GM13976 (cell line): Measurements from ENCODE around the gene CYBA.

Experiments used
- DNase-seq: peaks from one replicate; pipeline ENCODE4 v3.0.0; 2012; ENCODE audit warnings: low spot score
- in situ Hi-C: fragments of 300-500 bp; cut with MboI; formaldehyde crosslinking; loops from one replicate; pipeline ENCODE4 v1.12.0; 2022; ENCODE audit warnings: low sequenced_read_pairs, mixed read lengths, inconsistent platforms; ENCODE audit not compliant: unreplicated experiment
- TF ChIP-seq, protein P1 (sequence below): IDR thresholded peaks from 2 replicates; pipeline ENCODE4 v1.5.1; 2012; ENCODE audit warnings: borderline replicate concordance, mild to moderate bottlenecking; ENCODE audit not compliant: insufficient read depth; ENCODE audit errors: extremely low read depth, missing control alignments, control extremely low read depth

Gene CYBA

DNA sequence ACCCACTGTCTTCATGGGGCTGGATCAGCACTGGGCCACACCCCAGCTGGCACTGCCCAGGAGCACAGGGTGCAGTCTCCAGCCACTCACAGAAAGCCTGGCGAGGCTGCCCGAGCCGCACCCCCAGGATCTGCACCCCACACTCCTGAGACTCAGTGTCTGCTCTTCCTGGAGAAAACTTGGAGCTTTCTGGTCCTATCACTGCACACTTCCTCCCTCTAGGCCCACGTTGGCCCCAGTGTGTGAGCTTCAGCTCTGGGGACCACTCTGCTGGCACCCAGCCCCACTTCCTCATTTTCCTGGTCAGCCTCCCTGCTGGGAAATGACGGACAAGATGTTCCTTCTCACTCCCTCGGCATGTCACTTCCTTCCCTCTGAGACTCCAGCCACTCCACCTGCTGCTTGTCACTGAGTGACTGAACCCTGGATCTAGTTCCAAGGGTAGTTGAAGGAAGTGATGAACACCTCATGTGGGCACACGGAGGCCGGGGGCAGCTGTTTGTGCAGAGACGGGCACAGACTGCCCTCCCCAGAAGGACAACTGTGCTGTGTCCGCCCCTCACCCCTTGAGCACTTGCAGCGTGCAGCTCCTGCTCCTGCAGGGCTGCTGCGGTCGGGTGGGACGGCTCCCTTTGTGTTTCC lies 51.6 kb downstream of the CYBA start:
- DNase-seq, result no peak
- TF ChIP-seq, protein P1, sequence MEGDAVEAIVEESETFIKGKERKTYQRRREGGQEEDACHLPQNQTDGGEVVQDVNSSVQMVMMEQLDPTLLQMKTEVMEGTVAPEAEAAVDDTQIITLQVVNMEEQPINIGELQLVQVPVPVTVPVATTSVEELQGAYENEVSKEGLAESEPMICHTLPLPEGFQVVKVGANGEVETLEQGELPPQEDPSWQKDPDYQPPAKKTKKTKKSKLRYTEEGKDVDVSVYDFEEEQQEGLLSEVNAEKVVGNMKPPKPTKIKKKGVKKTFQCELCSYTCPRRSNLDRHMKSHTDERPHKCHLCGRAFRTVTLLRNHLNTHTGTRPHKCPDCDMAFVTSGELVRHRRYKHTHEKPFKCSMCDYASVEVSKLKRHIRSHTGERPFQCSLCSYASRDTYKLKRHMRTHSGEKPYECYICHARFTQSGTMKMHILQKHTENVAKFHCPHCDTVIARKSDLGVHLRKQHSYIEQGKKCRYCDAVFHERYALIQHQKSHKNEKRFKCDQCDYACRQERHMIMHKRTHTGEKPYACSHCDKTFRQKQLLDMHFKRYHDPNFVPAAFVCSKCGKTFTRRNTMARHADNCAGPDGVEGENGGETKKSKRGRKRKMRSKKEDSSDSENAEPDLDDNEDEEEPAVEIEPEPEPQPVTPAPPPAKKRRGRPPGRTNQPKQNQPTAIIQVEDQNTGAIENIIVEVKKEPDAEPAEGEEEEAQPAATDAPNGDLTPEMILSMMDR, result no peak
- in situ Hi-C loops, result no loop called here

DNA sequence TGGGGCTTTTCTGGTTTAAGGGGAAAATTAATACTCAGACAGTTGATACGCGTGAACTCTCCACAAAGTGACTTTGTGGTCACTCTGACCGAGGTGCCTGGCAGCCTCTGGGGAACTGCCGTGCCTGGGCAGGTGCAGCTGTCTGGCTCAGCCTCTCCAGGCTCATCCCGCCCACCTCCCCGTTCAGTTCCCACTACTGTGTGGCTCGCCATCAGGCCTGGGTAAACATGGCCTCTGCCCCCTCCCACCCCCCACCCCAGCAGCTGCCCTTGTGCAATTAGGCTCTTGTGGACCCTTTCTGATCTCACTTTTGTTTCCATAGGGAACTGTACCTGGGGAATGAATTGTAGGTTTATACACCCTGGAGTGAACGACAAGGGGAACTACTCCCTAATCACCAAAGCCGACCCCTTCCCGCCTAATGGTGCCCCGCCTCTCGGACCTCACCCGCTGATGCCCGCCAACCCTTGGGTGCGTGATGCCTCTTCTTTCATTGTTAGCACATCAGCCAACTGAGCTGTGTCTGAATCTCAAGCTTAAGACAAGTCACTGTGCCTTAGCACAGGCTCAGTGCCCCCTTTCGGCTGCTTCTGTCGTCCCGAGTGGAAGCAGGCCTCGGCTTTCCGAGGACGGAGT lies 52.9 kb downstream of the CYBA start:
- no peak for DNase-seq
- in situ Hi-C loops, result no loop called here
- TF ChIP-seq, protein P1, result no peak

DNA sequence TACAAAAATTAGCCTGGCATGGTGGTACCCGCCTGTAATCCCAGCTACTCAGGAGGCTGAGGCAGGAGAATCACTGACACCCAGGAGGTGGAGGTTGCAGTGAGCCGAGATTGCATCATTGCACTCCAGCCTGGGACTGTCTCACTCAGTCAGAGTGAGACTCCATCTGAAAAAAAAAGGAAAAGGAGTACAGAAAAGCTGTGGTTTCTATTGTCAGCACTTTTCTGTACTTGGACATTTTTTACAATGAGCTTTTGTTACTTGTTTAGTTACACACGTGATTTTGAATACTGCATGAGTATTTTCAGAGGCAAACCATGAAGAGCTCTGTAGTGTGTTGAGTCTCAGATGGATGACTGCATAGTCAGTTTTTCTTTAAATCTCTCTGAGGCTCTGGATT lies 54.4 kb downstream of the CYBA start:
- in situ Hi-C loops, result no loop called here
- TF ChIP-seq, protein P1, result no peak
- DNase-seq, result no peak

DNA sequence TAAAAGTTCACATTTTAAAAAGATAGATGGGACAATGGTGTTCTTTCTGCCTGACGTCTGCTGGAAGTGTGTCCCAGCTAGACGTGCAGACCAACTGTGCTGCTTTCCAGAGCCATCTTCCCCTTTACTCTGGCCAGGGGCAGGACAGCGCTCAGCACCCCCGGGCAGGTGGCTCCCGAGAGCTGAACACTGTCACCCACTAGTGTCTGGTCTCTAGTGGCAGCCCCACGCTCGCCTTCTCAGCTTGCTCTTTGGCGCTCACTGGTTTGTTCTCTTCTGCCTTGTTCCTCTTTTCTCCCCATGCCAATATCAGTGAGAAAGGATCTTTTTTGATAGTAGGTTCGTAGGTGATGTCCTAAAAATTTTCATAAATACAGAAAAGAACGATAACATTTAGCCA lies 54.9 kb downstream of the CYBA start:
- TF ChIP-seq, protein P1, result no peak
- no peak for DNase-seq
- in situ Hi-C loops, result no loop called here

DNA sequence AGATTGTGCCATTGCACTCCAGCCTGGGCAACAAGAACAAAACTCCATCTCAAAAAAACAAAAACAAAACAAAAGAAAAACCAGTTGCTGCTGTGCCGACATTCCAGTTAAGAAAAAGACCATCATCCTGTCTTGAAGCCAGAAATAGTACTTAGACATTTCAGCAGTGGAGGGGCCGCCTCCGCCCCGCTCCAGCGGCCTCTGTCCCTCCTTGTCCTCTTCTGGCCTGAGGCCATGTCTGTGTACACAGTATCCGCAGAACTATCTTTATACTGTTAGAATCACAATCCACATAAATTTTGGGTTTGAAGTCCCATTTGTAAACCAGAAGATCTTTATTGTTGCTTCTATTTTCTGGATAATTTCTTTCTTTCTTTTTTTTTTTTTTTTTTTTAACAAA lies 55.8 kb downstream of the CYBA start:
- TF ChIP-seq, protein P1, result no peak
- DNase-seq, result no peak
- in situ Hi-C loops, result no loop called here

DNA sequence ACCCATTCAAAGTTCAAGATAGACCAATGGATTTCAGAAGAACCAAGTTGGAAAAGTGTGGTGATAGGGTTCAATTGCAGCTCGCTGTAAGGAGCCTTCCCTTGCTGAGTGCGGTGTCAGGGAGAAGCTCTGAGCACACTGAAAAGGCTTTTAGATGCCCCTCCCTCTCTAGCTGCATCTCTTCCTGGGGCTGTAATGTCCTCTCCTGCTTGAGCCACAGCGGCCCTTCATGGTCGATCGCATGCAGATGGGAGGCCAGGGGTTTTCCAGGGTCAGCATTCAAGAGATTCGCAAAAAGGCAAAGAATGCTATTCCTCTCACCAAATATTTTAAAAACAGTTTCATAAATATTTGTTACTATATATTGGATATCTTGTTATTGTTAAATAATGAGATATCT lies 56.9 kb downstream of the CYBA start:
- in situ Hi-C loops, result no loop called here
- TF ChIP-seq, protein P1, result no peak
- no peak for DNase-seq
